Mesenchymal stem cell (in vitro differentiated cells and primary cell): ENCODE results near the gene LAPTM5.
A peak's percentile ranks its signal among the peaks of the same experiment; 100 is the strongest.
"Not testable (repeated sequence)": the region's sequence is repeated elsewhere in the genome, so short reads cannot be mapped to it uniquely, and the experiment has no call there.

Experiments used
- DNase-seq: peaks from one replicate; pipeline ENCODE4 v3.0.0-alpha.2; 2013
- H2AFZ ChIP-seq: one replicate; pipeline ENCODE4 v1.6.1; 2013; ENCODE audit warnings: low read depth, mild to moderate bottlenecking, control low read depth, inconsistent platforms, low read length, moderate library complexity
- H2AK5ac ChIP-seq: 2 replicates; pipeline ENCODE4 v1.6.1; 2013; ENCODE audit warnings: low read length, moderate library complexity, mild to moderate bottlenecking, inconsistent platforms; ENCODE audit not compliant: severe bottlenecking
- H2BK120ac ChIP-seq: one replicate; pipeline ENCODE4 v1.6.1; 2013; ENCODE audit warnings: low read depth, mild to moderate bottlenecking, inconsistent platforms, low read length, moderate library complexity
- H2BK12ac ChIP-seq, 2 experiments: one replicate each; pipeline ENCODE4 v1.6.1; 2013; ENCODE audit warnings: inconsistent platforms in 2 of 2, low read length in 2 of 2, mild to moderate bottlenecking in 2 of 2, moderate library complexity in 2 of 2, control low read depth in 1 of 2
- H2BK15ac ChIP-seq: one replicate; pipeline ENCODE4 v1.6.1; 2013; ENCODE audit warnings: mild to moderate bottlenecking, low read depth, inconsistent platforms; ENCODE audit not compliant: poor library complexity, severe bottlenecking
- H2BK5ac ChIP-seq: 2 replicates; pipeline ENCODE4 v1.6.1; 2013; ENCODE audit warnings: low read depth, mild to moderate bottlenecking, low read length, control low read depth, inconsistent platforms; ENCODE audit not compliant: poor library complexity, severe bottlenecking
- H3K14ac ChIP-seq, 2 experiments: one replicate each; pipeline ENCODE4 v1.6.1; 2013; ENCODE audit warnings: inconsistent platforms in 2 of 2, low read length in 2 of 2, control low read depth in 1 of 2, mild to moderate bottlenecking in 1 of 2, moderate library complexity in 1 of 2
- H3K18ac ChIP-seq, 2 experiments: one replicate each; pipeline ENCODE4 v1.6.1; 2013; ENCODE audit warnings: inconsistent platforms in 2 of 2, low read length in 2 of 2, control low read depth in 1 of 2, low read depth in 1 of 2, mild to moderate bottlenecking in 1 of 2
- H3K23ac ChIP-seq, 2 experiments: one replicate each; pipeline ENCODE4 v1.6.1; 2013; ENCODE audit warnings: inconsistent platforms in 2 of 2, low read length in 2 of 2, mild to moderate bottlenecking in 2 of 2, moderate library complexity in 2 of 2, control low read depth in 1 of 2
- H3K27ac ChIP-seq: 2 replicates; pipeline ENCODE4 v1.5.1; 2013; ENCODE audit warnings: mild to moderate bottlenecking, moderate library complexity, low read length, control low read depth, inconsistent platforms; ENCODE audit not compliant: poor library complexity, severe bottlenecking
- H3K27me3 ChIP-seq, 2 experiments: 2 replicates each; pipeline versions ENCODE4 v1.6.1 to v1.7.0; 2013; ENCODE audit warnings: low read length in 2 of 2, mild to moderate bottlenecking in 2 of 2, moderate library complexity in 2 of 2, control low read depth in 1 of 2, inconsistent platforms in 1 of 2; ENCODE audit not compliant: control insufficient read depth in 1 of 2, insufficient read depth in 1 of 2
- H3K36me3 ChIP-seq, 2 experiments: 2 replicates each; pipeline versions ENCODE4 v1.6.1 to v1.7.0; 2013; ENCODE audit warnings: low read length in 2 of 2, control low read depth in 1 of 2, inconsistent platforms in 1 of 2, low read depth in 1 of 2, mild to moderate bottlenecking in 1 of 2; ENCODE audit not compliant: insufficient read depth in 2 of 2, control insufficient read depth in 1 of 2
- H3K4ac ChIP-seq, 2 experiments: one replicate each; pipeline ENCODE4 v1.6.1; 2013; ENCODE audit warnings: inconsistent platforms in 2 of 2, low read length in 2 of 2, mild to moderate bottlenecking in 2 of 2, moderate library complexity in 2 of 2, control low read depth in 1 of 2, low read depth in 1 of 2
- H3K4me1 ChIP-seq: 2 replicates; pipeline ENCODE4 v1.6.1; 2013; ENCODE audit warnings: low read depth, low read length, control low read depth; ENCODE audit not compliant: control insufficient read depth, insufficient read depth
- H3K4me2 ChIP-seq: 2 replicates; pipeline ENCODE4 v1.6.1; 2013; ENCODE audit warnings: low read length, mild to moderate bottlenecking, inconsistent platforms; ENCODE audit not compliant: poor library complexity, severe bottlenecking
- H3K4me3 ChIP-seq, 2 experiments: 2 replicates each; pipeline versions ENCODE4 v1.5.1 to v1.7.0; 2013; ENCODE audit warnings: low read length in 2 of 2, mild to moderate bottlenecking in 2 of 2, control low read depth in 1 of 2, low read depth in 1 of 2; ENCODE audit not compliant: insufficient read depth in 1 of 2
- H3K79me1 ChIP-seq: replicated peaks from 2 replicates; pipeline ENCODE4 v1.6.1; 2013; ENCODE audit warnings: mild to moderate bottlenecking, control low read depth, low read length, inconsistent platforms; ENCODE audit not compliant: poor library complexity, severe bottlenecking
- H3K9ac ChIP-seq: 2 replicates; pipeline ENCODE4 v1.7.0; 2013; ENCODE audit warnings: mild to moderate bottlenecking, low read length, moderate library complexity
- H3K9me3 ChIP-seq: 2 replicates; pipeline ENCODE4 v1.7.0; 2013; ENCODE audit warnings: mild to moderate bottlenecking, low read length; ENCODE audit not compliant: control insufficient read depth
- H4K8ac ChIP-seq: one replicate; pipeline ENCODE4 v1.6.1; 2013; ENCODE audit warnings: inconsistent platforms, mild to moderate bottlenecking, low read length, moderate library complexity
- H4K91ac ChIP-seq: one replicate; pipeline ENCODE4 v1.6.1; 2013; ENCODE audit warnings: mild to moderate bottlenecking, low read length, inconsistent platforms
- WGBS: methylation state at CpG from one replicate; pipeline ENCODE4 v1.1.7; 2013; ENCODE audit warnings: mixed read lengths; 5-methylcytosine and 5-hydroxymethylcytosine counted together

LAPTM5 gene

DNA sequence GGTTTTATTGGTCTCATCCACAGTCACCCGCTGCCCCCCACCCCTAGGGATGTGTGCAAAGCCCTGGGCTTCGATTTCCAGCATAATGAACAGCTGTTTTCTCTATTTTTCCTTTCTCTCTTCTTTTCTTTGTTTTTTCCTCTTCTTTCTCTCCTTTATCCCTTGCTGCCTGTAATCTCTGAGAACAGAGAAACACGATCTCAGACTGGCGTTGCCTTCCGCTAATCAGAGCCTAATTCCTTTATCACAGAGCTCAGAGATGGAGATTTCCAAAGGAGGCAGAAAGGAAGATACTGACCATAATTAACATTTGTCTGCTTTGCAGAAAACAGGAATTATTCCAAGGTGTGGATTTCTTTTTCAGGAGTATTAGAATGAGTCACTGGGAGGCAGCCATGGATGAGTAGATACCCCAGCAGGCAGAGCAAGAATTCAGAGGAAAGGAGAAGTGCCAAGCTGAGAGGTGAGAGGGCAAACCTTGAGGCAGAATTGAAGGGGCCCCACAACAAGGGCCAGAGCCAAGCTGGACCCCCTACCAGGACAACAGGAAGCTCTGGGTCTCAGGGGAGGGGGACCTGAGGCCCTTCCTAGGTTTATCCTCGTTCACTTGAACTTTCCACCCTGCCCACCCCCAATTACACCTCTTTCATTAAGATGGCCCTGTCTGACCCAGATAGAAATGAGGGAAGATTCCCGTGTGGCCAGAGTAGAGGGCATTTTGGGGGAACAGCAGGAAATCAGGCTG is 67.5 kb downstream of the LAPTM5 start:
- Histone ChIP-seq H3K79me1 (no peaks in the 10 kb centered on the region), H3K14ac (no peak overlapping the region), H2BK5ac (no peak overlapping the region), H2AFZ (no peak overlapping the region), H3K4me1 (peaks cover 30% of the 10 kb centered on the region), H3K9me3 (no peaks in the 10 kb centered on the region), H3K9ac (no peak overlapping the region), H2BK15ac (no peak overlapping the region), H3K4ac (no peak overlapping the region), H4K8ac (no peak overlapping the region), H4K91ac (no peak overlapping the region), H2BK12ac (no peak overlapping the region), H2BK120ac (no peak overlapping the region), H3K18ac (no peak overlapping the region), H3K36me3 (no peaks in the 10 kb centered on the region), H3K23ac (no peak overlapping the region), H2AK5ac (no peak overlapping the region), H3K27ac (peak overlapping the region; percentile 53), H3K4me3 (no peak overlapping the region), H3K27me3 (peaks cover under 1 to 42% of the 10 kb centered on the region in 2 experiments), H3K4me2 (peak overlapping the region; percentile 15)
- no peak for DNase-seq
- WGBS, result 63% methylated on average over 6 of the region's 7 CpGs

GRCh38 chr1:30688920-30689794 is 68.4 kb downstream of the LAPTM5 start:
- Histone ChIP-seq H3K79me1 (no peaks in the 10 kb centered on the region), H4K91ac (no peak overlapping the region), H3K4me1 (peaks cover 32% of the 10 kb centered on the region), H2BK5ac (no peak overlapping the region), H3K27me3 (peaks cover 9 to 48% of the 10 kb centered on the region in 2 experiments), H3K9ac (no peak overlapping the region), H2BK15ac (no peak overlapping the region), H3K4me3 (no peak overlapping the region), H3K18ac (no peak overlapping the region), H3K4ac (no peak overlapping the region), H3K23ac (no peak overlapping the region), H4K8ac (no peak overlapping the region), H3K9me3 (no peaks in the 10 kb centered on the region), H2AK5ac (no peak overlapping the region), H3K4me2 (peak overlapping the region; percentile 7), H2AFZ (no peak overlapping the region), H2BK12ac (no peak overlapping the region), H2BK120ac (no peak overlapping the region), H3K14ac (no peak overlapping the region), H3K27ac (no peak overlapping the region), H3K36me3 (no peaks in the 10 kb centered on the region)
- DNase-seq, result no peak
- WGBS, result 82% methylated on average over 11 of the region's 11 CpGs

- 91% methylated on average over 9 of the region's 9 CpGs for WGBS
These were observed 69.1 kb downstream of the LAPTM5 start for GRCh38 chr1:30688516-30688915.

DNA sequence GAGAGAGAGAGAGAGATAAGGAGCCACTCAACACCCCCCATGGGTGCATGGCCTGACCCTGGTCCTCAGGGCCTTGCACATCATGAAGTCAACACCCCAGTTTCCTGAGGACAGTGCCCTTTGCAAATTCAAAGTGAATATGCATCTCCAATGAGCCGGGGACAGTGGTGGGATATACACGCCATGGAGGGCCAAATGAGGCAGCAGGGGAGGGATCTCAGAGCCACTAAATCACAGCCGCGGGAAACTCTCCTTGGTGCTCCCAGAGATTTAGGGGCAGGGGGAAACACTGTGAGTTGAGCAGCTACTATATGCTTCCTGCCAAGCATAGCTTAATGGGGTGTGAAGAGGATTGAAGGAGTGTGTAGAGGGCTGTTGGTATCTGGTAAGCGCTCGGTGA is 69.7 kb downstream of the LAPTM5 start:
- Histone ChIP-seq H3K23ac (no peak overlapping the region), H2BK120ac (no peak overlapping the region), H2BK15ac (no peak overlapping the region), H3K4me2 (no peak overlapping the region), H2AFZ (no peak overlapping the region), H3K9me3 (no peaks in the 10 kb centered on the region), H2BK5ac (no peak overlapping the region), H3K27ac (no peak overlapping the region), H3K9ac (no peak overlapping the region), H3K27me3 (peaks cover 10 to 53% of the 10 kb centered on the region in 2 experiments), H3K18ac (no peak overlapping the region), H3K4ac (no peak overlapping the region), H3K14ac (no peak overlapping the region), H3K4me3 (no peak overlapping the region), H3K36me3 (no peaks in the 10 kb centered on the region), H2AK5ac (no peak overlapping the region), H2BK12ac (no peak overlapping the region), H3K4me1 (peaks cover 32% of the 10 kb centered on the region), H4K91ac (no peak overlapping the region), H3K79me1 (no peaks in the 10 kb centered on the region), H4K8ac (no peak overlapping the region)
- DNase-seq, result no peak
- 93% methylated on average over 5 of the region's 6 CpGs for WGBS

More at GRCh38 chr1:30688516-30688915, 69.1 kb downstream of the LAPTM5 start:
- H3K23ac ChIP-seq, H3K4me2 ChIP-seq, H2BK120ac ChIP-seq, H4K8ac ChIP-seq, H4K91ac ChIP-seq, H2AFZ ChIP-seq, H3K36me3 ChIP-seq, H2BK5ac ChIP-seq, H2AK5ac ChIP-seq, H3K18ac ChIP-seq, H3K9me3 ChIP-seq, H3K14ac ChIP-seq, H2BK12ac ChIP-seq, DNase-seq, H3K9ac ChIP-seq, H3K27ac ChIP-seq, H3K79me1 ChIP-seq, H3K4me3 ChIP-seq, H2BK15ac ChIP-seq, H3K4ac ChIP-seq: not testable (repeated sequence)
- H3K27me3 ChIP-seq, result peaks cover 10 to 54% of the 10 kb centered on the region in 2 experiments
- H3K4me1 ChIP-seq, result peaks cover 32% of the 10 kb centered on the region
